Activated CD4-positive, alpha-beta T cell treated with anti-CD3 and anti-CD28 coated beads for 24 hours (primary cell): ENCODE measurements around the gene KIAA0319L.

Experiments used
- DNase-seq, 2 donors: peaks; one replicate each; pipeline ENCODE4 v3.0.0-alpha.2; 2020; ENCODE audit warnings: low read depth in 2 of 2

The KIAA0319L gene

GRCh38 chr1:35447278-35447677, 109.9 kb downstream of the KIAA0319L start:
- DNase-seq, result no peak

- no peak for DNase-seq
Observed at GRCh38 chr1:35444519-35444774, 112.8 kb downstream of the KIAA0319L start.

DNA sequence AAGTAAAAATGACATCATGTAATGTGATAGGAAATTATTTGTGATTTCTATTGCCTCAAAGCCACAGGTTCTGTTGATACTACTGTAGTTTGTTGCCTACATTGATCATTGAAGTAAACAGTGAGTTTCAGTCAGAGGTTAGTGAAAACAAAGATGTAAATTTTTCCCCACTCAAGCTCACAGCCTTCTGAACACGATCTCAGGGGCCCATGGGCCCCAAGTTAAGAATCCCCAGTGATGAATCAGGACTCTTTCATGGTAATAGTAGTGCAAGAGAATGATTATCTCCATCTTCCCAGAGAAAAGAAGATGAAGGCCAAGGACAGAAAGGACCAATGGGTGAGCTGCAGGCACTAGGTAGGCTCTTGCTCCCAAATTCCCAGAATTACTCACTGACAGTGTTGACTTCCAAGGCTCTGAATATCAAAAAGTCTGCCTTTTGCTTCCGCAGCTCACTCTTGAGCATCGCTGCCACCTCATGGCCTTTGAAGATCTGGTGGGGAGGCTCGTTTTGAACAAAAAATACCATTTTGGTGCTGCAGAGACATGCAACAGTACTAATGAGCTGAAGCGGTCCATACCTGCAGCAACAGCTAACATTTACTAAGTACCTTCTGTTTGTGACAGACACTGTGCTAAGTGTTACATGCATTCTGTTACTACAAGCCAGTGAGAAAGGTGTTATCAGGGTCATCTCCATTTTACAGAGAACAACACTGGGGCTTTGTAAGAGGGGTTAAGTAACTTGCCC, 113.3 kb downstream of the KIAA0319L start:
- no peak for DNase-seq

- peak in 1 of 2 donors; percentile 19 for DNase-seq
Observed at GRCh38 chr1:35442734-35443133, 114.5 kb downstream of the KIAA0319L start.

DNA sequence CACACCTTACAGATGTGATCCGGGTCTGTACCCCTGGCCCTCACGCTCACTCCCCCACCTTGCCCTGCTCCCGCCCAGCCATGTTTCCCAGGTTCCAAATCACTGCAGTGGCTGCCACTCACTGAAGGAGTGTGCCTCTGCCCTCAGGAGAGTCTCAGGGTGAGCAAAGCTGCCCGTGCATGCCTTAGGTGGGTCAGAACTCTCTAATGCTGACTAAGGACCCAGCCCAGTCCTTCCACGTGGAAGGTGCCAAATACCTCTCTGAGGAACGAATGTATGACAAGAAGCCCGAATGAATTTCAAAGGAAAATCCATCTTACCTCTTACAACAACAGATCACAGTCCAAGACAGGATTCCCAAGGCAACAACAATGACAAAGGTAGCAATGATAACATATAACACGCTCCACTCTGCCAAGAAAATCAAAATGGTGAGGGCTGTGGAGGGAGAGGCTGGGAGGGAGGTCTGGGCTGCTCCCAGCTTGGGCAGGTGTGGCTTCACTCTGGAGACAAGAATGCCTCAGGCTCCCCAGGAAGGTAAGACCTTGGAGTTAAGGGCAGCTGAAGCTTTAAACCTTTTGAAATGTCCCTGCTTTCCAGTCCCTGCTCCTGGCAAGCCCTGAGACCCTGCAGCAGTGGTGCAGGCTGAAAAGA, 115.2 kb downstream of the KIAA0319L start:
- DNase-seq, result no peak

DNA sequence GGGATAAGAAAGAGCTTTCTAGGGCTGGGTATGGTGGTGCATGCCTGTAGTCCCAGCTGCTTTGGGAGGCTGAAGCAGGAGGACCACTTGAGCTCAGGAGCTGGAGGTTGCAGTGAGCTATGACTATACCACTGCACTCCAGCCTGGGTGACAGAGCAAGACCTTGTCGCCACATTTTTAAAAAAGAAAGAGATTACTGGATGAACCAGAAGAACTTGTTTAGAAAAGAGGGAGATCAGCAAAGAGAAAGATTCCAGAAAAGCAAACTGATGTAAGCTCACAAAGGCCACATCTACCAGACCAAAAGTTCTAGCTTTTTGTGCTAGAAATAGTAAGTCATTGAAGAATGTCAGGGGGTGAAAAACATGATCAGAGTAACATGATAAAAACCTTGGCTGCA, 117.6 kb downstream of the KIAA0319L start:
- no peak for DNase-seq

DNA sequence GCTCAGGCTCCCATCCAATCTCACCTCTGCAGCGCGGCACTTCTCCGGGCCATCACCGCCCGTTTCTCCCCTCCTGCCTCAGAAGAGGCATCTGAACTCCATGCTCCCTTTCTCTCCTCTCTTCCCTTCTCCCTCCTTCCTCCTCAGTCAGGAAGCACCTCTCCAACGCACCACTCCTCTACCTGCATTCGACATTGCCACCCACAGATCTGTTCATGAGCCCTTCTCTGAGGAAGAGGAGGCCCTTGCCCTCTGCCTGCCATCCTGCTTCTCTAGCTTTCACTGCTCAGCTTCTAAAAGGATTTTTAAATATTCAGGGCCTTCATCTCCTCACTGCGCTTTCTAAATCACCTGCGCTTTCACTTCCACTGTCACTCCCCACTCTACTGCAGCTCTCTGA, 120.0 kb downstream of the KIAA0319L start:
- DNase-seq, result no peak

- no peak for DNase-seq
Observed at GRCh38 chr1:35436078-35436477, 121.1 kb downstream of the KIAA0319L start.

DNA sequence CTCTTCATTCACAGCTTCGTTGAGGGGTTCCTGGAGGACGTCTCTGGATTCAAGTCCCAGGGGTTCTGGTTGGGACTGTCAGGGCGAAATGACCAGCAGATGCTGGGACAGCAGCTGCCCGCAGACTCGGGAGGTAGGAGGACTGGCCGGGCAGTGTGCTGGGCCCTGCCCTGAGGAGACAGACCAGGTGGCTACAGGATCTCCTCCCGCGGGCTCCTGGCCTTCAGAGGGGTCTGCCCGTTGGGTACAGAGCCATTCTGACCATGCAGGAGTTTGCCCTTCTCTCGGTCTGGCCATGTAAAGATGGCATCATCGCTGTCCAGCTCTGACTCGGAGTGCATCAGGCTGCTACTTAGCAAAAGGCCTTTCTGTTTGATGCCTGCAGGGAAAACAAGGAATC, 122.5 kb downstream of the KIAA0319L start:
- no peak for DNase-seq

GRCh38 chr1:35433714-35434113, 123.5 kb downstream of the KIAA0319L start:
- no peak for DNase-seq

GRCh38 chr1:35432231-35432630, 125.0 kb downstream of the KIAA0319L start:
- DNase-seq, result no peak

DNA sequence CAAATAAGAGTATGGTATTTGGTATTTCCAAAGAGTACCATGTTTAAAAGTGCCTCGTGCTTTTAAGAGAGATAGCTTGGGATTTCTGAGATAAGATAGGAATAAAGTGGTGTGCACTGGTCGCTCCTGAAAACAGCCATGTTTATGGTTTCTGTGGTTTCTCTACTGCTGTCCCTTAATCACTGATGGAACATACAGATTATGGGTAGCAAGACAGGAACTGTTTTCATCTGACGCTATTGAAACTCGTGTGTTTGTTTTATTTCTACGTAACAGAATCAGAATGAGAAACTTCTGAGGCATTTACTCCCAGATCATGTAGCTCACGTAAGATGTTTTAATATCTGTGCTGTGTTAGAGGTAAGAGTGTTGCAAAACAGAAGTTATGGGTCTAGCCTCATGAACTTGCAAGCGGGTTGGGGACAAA, 126.0 kb downstream of the KIAA0319L start:
- DNase-seq, result no peak

DNA sequence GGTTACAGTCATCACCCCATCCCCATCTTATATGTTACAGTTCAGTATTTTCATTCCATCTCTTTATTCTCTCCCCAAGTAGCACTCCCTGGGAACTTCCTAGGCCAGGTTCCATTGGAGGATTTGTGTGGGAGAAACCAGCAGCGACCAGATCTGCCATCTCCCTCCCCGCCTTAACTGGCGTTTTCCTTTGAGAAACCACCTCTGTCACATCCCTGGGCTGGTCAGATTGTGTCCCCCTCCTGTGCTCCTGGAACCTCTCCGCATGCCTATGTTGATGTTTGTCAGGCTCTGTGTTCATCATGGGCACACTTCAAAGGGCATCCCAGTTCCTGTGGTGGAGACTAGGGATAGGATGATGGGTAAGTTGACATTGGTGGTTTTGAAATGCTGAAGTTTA, 126.4 kb downstream of the KIAA0319L start:
- no peak for DNase-seq

- DNase-seq, result no peak
Observed at GRCh38 chr1:35428360-35428759, 128.8 kb downstream of the KIAA0319L start.

DNA sequence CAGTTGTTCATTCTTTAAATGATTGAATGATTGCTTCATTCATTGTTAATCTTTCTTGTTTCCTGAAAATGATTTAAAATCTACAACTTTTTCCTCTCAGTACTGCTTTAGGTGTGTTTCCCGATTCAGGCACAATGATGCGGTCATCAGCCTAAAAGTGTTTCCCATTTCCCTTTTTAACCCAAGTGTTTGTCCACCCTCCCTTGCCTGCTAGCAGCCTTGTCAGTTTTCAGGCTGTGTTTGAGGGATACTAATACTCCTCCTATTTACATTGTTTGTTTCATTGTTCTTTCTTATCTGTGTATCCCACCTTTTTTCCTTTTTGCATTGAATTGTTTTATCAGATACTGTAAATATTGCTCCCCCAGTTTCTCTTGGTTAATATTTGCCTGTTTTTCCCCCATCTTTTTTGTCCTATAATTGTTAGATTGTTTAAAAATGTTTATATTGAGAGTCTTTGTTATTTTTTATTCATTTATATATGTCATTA, 131.1 kb downstream of the KIAA0319L start:
- DNase-seq, result no peak

DNA sequence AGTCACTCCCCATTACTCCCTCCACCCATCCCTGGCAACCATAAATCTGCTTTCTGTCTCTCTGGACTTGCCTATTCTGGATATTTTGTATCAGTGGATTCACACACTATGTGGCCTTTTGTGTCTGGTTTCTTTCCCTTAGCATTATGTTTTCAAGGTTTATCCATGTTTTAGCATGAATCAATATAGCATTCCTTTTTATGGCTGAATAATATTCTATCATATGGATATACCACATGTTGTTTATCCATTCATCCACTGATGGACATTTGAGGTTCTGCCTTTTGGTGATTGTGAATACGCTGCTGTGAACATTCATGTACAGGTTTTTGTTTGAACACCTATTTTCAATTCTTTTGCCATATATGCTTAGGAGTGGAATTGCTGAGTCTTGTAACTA, 148.3 kb downstream of the KIAA0319L start:
- DNase-seq, result no peak

DNA sequence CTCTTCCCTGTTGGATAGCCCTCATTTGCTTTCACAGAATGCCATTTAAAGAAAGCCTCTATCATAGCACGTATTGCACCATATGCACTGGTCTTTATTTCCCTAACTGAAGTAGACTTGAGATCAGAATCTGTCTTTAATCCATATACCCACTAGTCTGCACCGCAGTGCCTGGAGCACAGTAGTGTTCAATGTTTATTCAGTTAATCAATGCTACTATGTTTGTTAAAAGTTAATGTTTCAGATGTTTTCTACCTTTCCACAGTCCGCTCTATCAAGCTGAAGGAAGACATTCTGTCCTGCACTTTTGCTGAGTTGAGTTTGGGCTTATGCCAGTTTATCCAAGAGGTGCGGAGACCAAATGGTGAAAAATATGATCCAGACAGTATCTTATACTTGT, 149.5 kb downstream of the KIAA0319L start:
- DNase-seq, result no peak

GRCh38 chr1:35406103-35406502, 151.1 kb downstream of the KIAA0319L start:
- DNase-seq, result no peak

DNA sequence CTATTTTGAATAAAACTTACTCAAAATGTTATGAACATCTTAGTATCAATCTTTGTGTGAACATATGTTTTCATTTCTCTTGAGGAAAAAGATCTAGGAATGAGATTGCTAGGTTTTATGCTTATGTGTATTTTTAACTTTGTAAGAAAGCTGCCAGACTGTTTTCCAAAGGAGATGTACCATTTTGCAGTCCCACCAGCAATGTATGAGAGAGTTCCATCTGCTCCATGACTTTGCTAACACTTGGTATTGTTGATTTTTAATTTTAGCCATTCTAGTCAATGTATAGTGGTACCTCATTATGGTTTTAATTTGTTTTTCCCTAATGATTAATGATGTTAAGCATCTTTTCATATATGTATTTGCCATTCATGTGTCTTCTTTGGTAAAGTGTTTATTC, 156.2 kb downstream of the KIAA0319L start:
- no peak for DNase-seq

DNA sequence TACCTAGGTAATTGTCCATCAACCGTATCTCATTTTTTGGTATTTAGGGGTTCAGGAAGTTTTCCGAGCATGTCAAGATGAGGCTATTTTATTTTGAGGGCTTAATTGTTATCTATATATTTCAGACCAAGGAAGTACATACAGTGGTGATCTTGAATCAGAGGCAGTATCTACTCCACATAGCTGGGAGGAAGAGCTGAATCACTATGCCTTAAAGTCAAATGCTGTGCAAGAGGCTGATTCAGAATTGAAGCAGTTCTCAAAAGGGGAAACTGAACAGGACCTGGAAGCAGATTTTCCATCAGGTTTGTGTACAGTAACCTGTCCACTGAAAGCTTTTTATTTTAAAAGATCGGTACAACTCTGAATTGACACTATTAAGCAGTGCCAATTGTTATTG, 158.5 kb downstream of the KIAA0319L start:
- no peak for DNase-seq

DNA sequence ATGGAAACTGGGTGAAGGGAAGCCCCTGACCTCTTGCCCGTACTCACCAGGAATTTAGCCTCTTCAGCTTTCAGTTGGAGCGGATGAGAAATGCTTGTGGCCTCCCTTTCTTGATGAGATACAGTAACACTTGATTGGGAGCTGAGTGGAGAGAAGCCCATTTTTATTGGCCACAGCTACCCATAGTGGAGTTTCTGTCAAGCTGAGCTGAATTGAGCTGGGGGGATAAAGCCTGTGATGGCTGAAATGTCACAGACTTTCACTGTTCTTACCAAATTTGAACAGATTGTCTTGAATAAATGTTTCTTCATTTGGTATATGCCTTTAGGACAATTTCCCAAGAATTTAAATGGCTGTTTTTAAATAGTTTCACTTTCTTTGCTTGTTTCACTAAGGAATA, 162.8 kb downstream of the KIAA0319L start:
- no peak for DNase-seq

DNA sequence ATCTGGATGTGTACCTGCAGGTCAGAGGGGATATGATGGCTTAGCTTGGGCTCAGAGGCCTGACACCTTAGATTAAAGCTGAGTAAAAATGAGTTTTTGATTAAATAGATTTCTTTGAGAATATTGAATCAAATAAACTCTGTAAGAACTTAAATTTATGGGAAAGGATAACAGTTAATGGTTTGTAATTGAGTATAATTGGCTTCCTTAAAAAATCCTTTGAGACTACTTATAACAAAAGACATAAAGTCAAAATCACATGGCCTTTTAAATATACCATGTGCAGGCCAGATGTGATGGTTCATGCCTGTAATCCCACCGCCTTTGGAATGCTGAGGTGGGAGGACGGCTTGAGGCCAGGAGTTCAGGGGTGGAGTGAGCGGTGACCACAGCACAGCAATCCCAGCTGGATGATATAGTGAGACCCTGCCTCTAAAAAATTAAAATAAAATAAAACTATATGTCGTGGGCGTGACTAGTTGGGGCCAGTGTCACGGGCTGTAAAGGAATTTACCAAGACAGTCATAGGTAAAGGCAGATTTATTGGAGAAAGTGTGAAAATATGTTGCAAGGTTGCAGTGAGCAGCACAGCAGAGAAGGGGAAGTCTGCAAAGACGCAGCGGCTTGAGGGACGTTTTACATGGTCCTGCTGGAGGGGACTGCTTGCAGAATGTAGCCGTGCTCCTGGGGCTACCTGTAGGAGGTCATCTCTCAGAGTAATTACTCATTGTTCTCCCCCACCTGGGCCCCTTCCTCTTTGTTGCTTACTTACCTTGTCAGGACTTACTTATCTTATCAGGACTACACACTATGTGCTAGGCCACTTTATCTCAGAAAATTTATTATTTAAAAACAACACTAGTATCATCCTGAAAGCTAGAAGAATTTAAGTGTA, 166.4 kb downstream of the KIAA0319L start:
- DNase-seq, result no peak

- DNase-seq, result no peak
Observed at GRCh38 chr1:35386959-35387358, 170.2 kb downstream of the KIAA0319L start.
